ENCODE results near the gene GOLGA8N. TPM values are rescaled to one million over a fixed set of nuclear protein-coding genes. Genes with fewer than 3 reads are reported as not detected.
"Not testable (repeated sequence)": the region's sequence is repeated elsewhere in the genome, so short reads cannot be mapped to it uniquely, and the experiment has no call there.

The GOLGA8N gene
- total RNA-seq, 1 experiment from 2014 or later: 0.91 TPM

DNA sequence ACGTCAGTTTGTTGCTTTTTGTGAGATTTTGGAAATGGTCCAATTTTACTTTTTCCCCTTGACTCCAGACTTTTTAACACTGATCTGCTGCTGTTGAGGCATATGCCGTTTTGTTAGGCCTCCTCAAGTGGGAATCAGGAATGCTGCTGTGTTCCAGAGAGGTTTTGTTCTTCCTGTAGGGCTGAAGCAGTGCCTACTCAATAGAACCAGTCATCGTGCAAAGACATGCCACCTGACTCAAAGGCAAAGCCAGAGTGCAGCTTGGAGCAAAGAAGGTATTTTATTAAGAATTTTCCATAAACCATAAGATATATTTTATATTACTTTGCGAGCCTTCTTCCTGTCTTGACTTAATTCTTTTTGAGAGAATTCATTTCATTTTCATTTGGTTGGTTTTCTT, 7.4 kb upstream of the GOLGA8N start:
- H3K4me1 ChIP-seq (ENCODE audit: insufficient read depth, low read length); H3K9me3 ChIP-seq (ENCODE audit: low read length); H3K9me2 ChIP-seq (replicated peaks; ENCODE audit: low read length); H3K4me3 ChIP-seq (ENCODE audit: low read length); intact Hi-C loops (cut with micrococcal nuclease); POLR2A ChIA-PET (ENCODE audit: unreplicated experiment); H3K36me3 ChIP-seq (ENCODE audit: low read depth, low read length); BruUV-seq (replicated peaks); H3K9ac ChIP-seq (ENCODE audit: low read length); H3K4me2 ChIP-seq (ENCODE audit: low read length); H4K20me1 ChIP-seq (ENCODE audit: low read length); H2AFZ ChIP-seq (ENCODE audit: low read length); H3K27me3 ChIP-seq (ENCODE audit: low read length); CTCF ChIA-PET; H3K27ac ChIP-seq (ENCODE audit: low read length); H3K79me2 ChIP-seq (ENCODE audit: low read length); H3F3A ChIP-seq (ENCODE audit: low read length, unreplicated experiment); DNase-seq; ATAC-seq: not testable (repeated sequence)

DNA sequence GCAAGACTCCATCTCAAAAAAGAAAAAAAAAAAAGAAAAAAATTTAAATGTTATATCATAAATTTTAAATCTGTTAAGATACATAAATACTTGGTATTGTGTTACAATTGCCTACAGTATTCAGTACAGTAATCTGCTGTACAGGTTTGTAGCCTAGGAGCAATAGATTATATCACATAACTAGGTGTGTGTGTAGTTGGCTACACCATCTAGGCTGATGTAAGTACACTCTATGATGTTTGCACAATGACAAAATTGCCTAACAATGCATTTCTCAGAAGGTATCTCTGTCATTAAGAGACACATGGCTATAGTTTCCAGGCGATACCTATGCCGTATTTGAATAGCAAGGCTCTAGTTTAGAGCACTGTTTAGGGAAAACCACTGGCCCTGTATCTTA, 16.3 kb downstream of the GOLGA8N start:
- H3K27me3 ChIP-seq (ENCODE audit: low read length); H2AFZ ChIP-seq (ENCODE audit: low read length); H3K9me3 ChIP-seq (ENCODE audit: low read length); H3F3A ChIP-seq (ENCODE audit: low read length, unreplicated experiment); H4K20me1 ChIP-seq (ENCODE audit: low read length); H3K36me3 ChIP-seq (ENCODE audit: low read depth, low read length); H3K9me2 ChIP-seq (replicated peaks; ENCODE audit: low read length); POLR2A ChIA-PET (ENCODE audit: unreplicated experiment); H3K9ac ChIP-seq (ENCODE audit: low read length); CTCF ChIA-PET; H3K4me1 ChIP-seq (ENCODE audit: insufficient read depth, low read length); H3K4me3 ChIP-seq (ENCODE audit: low read length); H3K79me2 ChIP-seq (ENCODE audit: low read length); intact Hi-C loops (cut with micrococcal nuclease); BruUV-seq (replicated peaks): not testable (repeated sequence)
- H3K4me2 ChIP-seq (ENCODE audit: low read length): peak overlapping the region; percentile 37; the same call in 1 of the 2 replicates
- DNase-seq: peak; percentile 71
- peak overlapping the region; percentile 46 for H3K27ac ChIP-seq (ENCODE audit: low read length)
- ATAC-seq: peak; percentile 77

DNA sequence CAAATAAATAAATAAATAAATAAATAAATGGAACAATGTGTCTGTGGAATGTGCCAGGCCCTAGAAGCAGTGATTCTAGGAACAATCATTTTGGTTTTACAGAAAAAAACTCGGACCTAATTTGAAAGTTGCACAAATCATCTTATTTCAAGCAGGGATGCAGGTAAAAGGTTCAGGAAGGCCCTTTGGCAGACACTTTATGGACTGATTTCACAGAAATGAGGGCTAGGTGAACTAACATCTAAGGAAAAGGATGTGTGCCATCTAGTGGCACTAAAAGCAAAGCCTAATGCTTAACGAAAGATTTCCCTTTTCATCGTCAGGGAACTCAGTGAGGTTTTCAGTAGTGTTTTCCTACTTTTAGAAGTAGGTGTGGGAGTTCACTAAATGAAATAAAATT, 17.5 kb downstream of the GOLGA8N start:
- H3K4me3 ChIP-seq (ENCODE audit: low read length); CTCF ChIA-PET; BruUV-seq (replicated peaks); H3F3A ChIP-seq (ENCODE audit: low read length, unreplicated experiment); H3K27me3 ChIP-seq (ENCODE audit: low read length); H3K79me2 ChIP-seq (ENCODE audit: low read length); POLR2A ChIA-PET (ENCODE audit: unreplicated experiment); H2AFZ ChIP-seq (ENCODE audit: low read length); H3K9me2 ChIP-seq (replicated peaks; ENCODE audit: low read length); H3K9ac ChIP-seq (ENCODE audit: low read length); H3K36me3 ChIP-seq (ENCODE audit: low read depth, low read length); H3K9me3 ChIP-seq (ENCODE audit: low read length); intact Hi-C loops (cut with micrococcal nuclease); H3K27ac ChIP-seq (ENCODE audit: low read length); H3K4me1 ChIP-seq (ENCODE audit: insufficient read depth, low read length); H4K20me1 ChIP-seq (ENCODE audit: low read length); H3K4me2 ChIP-seq (ENCODE audit: low read length): not testable (repeated sequence)
- TF ChIP-seq, protein P1, sequence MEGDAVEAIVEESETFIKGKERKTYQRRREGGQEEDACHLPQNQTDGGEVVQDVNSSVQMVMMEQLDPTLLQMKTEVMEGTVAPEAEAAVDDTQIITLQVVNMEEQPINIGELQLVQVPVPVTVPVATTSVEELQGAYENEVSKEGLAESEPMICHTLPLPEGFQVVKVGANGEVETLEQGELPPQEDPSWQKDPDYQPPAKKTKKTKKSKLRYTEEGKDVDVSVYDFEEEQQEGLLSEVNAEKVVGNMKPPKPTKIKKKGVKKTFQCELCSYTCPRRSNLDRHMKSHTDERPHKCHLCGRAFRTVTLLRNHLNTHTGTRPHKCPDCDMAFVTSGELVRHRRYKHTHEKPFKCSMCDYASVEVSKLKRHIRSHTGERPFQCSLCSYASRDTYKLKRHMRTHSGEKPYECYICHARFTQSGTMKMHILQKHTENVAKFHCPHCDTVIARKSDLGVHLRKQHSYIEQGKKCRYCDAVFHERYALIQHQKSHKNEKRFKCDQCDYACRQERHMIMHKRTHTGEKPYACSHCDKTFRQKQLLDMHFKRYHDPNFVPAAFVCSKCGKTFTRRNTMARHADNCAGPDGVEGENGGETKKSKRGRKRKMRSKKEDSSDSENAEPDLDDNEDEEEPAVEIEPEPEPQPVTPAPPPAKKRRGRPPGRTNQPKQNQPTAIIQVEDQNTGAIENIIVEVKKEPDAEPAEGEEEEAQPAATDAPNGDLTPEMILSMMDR (conservative IDR thresholded peaks at IDR 0.05; ENCODE audit: low read depth, low read length): 0 out of 2 replicates have a peak, but pooled peaks have one; percentile 10
- ATAC-seq (peak; percentile 18; the same call in 1 of the 2 replicates), DNase-seq (peak; percentile 73)

DNA sequence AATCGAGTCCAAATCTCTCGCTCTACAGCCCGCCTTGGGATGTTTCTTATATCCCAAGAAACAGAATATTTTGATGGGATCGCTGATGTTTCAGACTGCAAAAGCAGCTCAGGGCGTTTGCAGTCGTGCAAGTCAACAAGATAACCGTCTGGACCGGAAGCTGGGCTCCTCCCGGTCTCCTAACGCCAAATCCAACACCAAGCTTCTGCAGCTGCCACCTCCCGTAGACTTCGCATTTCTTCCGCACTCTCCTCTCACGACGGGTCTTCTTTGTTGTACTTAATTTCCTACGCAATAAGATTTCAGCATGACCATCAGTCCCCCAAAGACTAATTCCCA, 21.4 kb downstream of the GOLGA8N start:
- peak overlapping the region; percentile 87 for H2AFZ ChIP-seq (ENCODE audit: low read length)
- H3K4me2 ChIP-seq (ENCODE audit: low read length): peak overlapping the region; percentile 81
- DNase-seq; H3F3A ChIP-seq (ENCODE audit: low read length, unreplicated experiment); H3K27me3 ChIP-seq (ENCODE audit: low read length); H4K20me1 ChIP-seq (ENCODE audit: low read length); H3K36me3 ChIP-seq (ENCODE audit: low read depth, low read length); H3K4me1 ChIP-seq (ENCODE audit: insufficient read depth, low read length); CTCF ChIA-PET; intact Hi-C loops (cut with micrococcal nuclease); H3K9me3 ChIP-seq (ENCODE audit: low read length); H3K9me2 ChIP-seq (replicated peaks; ENCODE audit: low read length): not testable (repeated sequence)
- H3K27ac ChIP-seq (ENCODE audit: low read length): peak overlapping the region; percentile 78
- BruUV-seq (replicated peaks): TSS peak; percentile 82
- peak; percentile 33 for ATAC-seq
- POLR2A ChIA-PET (ENCODE audit: unreplicated experiment): interaction anchor here (0.6 kb wide), 1 partner anchor 1989 kb away, joined by 3 read pairs; the partner anchor contains the start of gene ARHGAP11B
- H3K9ac ChIP-seq (ENCODE audit: low read length): peak overlapping the region; percentile 91
- peak overlapping the region; percentile 81 for H3K4me3 ChIP-seq (ENCODE audit: low read length)
- peaks cover 43% of the 10 kb centered on the region for H3K79me2 ChIP-seq (ENCODE audit: low read length)

DNA sequence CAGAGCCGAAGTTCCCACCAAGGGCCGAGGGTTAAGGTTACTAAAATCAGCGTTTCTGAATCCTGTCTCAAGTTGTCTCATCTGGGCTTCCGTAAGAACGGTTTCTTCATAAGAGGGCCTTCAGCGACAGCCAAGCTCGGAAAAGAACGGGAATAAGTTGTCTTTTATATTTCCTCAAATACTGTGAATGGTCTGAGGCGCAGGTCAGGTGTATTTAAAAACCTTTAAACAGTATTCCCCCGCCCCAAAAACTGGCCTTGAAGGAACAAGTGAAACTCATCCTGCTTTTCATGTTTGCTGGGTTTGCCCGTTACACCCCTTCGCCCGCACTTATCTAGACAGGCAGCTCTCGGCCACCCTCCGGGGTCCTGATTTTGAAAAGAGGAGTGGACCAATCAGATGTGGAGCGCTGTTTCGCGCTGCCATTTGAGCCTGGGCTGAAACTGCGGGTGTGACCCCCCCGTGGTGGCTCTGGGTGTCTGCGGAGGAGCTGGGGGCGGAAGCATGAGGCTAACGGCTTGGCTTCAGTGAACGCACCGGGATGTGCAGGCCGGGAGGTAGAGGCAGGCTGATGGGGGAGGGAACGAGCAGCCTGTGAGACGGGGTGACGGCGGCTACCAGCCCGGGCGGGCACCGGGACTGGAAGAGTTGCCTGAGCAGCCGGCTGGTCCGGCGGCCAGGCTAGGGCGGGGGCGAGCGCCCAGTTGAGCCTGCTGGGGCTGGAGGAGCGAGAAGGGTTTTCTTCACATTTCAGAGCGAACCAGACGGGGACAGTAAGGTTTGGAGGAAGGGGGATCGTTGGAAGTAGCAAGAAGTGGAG, 22.0 kb downstream of the GOLGA8N start, which contains the start of gene ARHGAP11A:
Gene ARHGAP11A, plus strand, starts transcription at position 454 of the 820 bp plus-strand sequence. CDS start 708 bp downstream, outside the sequence.
- intact Hi-C loops (cut with micrococcal nuclease): not testable (repeated sequence)
- POLR2A ChIA-PET (ENCODE audit: unreplicated experiment): interaction anchor here (0.6 kb wide), 1 partner anchor 1989 kb away, joined by 3 read pairs; the partner anchor contains the start of gene ARHGAP11B
- H3K4me3 ChIP-seq (ENCODE audit: low read length): peak within 1 kb of the TSS; percentile 81

DNA sequence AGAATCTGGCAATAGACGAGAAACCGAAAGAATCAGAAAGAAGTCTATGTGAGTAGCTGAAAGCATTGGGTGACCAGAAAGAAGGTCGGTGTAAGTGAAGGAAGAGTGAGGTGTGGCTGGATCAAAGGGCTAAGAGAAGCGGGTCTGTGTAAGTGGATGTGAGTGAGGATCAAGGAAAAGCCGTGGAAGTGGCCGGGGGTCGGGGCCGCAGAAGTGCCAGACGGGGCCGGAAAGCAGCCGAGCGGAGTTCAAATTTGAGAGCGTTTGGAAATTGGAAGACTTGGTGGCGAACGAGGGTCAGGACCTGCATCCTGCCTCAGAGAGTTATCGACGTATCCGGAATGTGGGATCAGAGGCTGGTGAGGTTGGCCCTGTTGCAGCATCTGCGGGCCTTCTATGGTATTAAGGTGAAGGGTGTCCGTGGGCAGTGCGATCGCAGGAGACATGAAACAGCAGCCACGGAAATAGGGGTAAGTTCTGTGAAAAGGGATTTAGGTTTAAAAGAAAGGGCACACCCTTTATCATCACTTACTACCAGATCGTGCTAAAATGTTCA, 22.7 kb downstream of the GOLGA8N start:
- H3K27me3 ChIP-seq (ENCODE audit: low read length); intact Hi-C loops (cut with micrococcal nuclease); CTCF ChIA-PET; H3K36me3 ChIP-seq (ENCODE audit: low read depth, low read length); H4K20me1 ChIP-seq (ENCODE audit: low read length); H3K9me3 ChIP-seq (ENCODE audit: low read length); H3K9me2 ChIP-seq (replicated peaks; ENCODE audit: low read length); H3F3A ChIP-seq (ENCODE audit: low read length, unreplicated experiment); POLR2A ChIA-PET (ENCODE audit: unreplicated experiment); H3K4me1 ChIP-seq (ENCODE audit: insufficient read depth, low read length): not testable (repeated sequence)
- DNase-seq (peak; percentile 18), ATAC-seq (peak; percentile 27)
- H3K4me2 ChIP-seq (ENCODE audit: low read length): peak overlapping the region; percentile 85
- H3K4me3 ChIP-seq (ENCODE audit: low read length): peak overlapping the region; percentile 81
- H3K79me2 ChIP-seq (ENCODE audit: low read length): peaks cover 52% of the 10 kb centered on the region
- TSS peak; percentile 54 for BruUV-seq (replicated peaks)
- H3K9ac ChIP-seq (ENCODE audit: low read length): peak overlapping the region; percentile 91
- peak overlapping the region; percentile 65 for H2AFZ ChIP-seq (ENCODE audit: low read length)
- peak overlapping the region; percentile 58 for H3K27ac ChIP-seq (ENCODE audit: low read length)

More for the DNA sequence above, 22.0 kb downstream of the GOLGA8N start, which contains the start of gene ARHGAP11A:
- peak within 1 kb of the TSS; percentile 87 for H2AFZ ChIP-seq (ENCODE audit: low read length)
- peaks cover 48% of the 10 kb centered on the region for H3K79me2 ChIP-seq (ENCODE audit: low read length)
- CTCF ChIA-PET; H3K27me3 ChIP-seq (ENCODE audit: low read length); H3K4me1 ChIP-seq (ENCODE audit: insufficient read depth, low read length); H4K20me1 ChIP-seq (ENCODE audit: low read length); H3K9me2 ChIP-seq (replicated peaks; ENCODE audit: low read length); BruUV-seq (replicated peaks); H3K36me3 ChIP-seq (ENCODE audit: low read depth, low read length); H3K9me3 ChIP-seq (ENCODE audit: low read length); H3F3A ChIP-seq (ENCODE audit: low read length, unreplicated experiment): not testable (repeated sequence)
- peak within 1 kb of the TSS; percentile 91 for H3K9ac ChIP-seq (ENCODE audit: low read length)
- ATAC-seq (peak; percentile 65), DNase-seq (peak; percentile 82)
- H3K27ac ChIP-seq (ENCODE audit: low read length): peak within 1 kb of the TSS; percentile 78
- H3K4me2 ChIP-seq (ENCODE audit: low read length): peak within 1 kb of the TSS; percentile 85
